Activated CD4-positive, alpha-beta T cell treated with anti-CD3 and anti-CD28 coated beads for 48 hours (primary cell): Measurements from ENCODE around the gene PTK6.

ENCODE experiments used
- DNase-seq: peaks from one replicate; pipeline ENCODE4 v3.0.0-alpha.2; 2020

Gene PTK6

DNA sequence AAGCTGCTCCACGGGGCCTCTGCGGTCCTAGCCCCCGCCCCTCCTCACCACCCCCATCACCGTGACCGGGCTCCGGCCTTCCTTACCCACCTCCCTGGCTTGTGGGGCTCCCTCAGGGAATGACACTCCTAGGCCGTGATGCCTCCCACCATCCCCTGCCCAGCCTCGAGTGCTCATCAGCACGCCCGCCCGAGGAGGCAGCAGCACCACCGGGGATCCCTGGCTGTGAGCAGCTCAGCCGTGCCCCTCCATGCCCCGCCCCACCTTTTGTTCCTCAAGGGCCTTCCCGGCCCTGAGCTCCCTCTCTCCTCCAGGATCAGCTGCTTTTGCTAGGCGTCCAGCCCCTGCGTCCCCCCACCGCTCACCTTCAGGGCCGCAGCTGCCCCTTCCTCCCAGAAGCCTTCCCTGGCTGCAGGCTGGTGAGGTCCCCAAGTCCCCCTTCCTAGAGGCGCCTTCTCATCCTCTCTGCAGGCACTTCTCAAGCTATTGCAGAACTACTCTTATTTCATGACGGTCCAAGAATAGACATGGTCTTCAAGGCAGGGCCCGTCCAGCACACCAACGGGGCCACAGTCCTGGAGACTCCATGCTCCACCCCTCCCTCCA is 19.8 kb upstream of the PTK6 start:
- DNase-seq: no peak

DNA sequence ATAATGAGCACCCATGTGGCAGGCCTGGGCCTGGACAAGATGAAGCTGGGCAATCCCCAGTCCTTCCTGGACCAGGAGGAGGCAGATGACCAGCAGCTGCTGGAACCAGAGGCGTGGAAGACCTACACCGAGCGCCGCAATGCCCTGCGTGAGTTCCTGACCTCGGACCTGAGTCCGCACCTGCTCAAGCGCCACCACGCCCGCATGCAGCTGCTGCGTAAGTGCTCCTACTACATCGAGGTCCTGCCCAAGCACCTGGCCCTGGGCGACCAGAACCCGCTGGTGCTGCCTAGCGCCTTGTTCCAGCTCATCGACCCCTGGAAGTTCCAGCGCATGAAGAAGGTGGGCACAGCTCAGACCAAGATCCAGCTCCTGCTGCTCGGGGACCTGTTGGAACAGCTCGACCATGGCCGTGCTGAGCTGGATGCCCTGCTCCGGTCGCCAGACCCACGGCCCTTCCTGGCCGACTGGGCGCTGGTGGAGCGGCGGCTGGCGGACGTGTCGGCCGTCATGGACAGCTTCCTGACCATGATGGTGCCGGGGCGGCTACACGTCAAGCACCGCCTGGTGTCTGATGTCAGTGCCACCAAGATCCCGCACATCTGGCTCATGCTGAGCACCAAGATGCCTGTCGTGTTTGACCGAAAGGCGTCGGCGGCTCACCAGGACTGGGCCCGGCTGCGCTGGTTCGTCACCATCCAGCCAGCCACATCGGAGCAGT is 18.6 kb upstream of the PTK6 start:
- DNase-seq: no peak

DNA sequence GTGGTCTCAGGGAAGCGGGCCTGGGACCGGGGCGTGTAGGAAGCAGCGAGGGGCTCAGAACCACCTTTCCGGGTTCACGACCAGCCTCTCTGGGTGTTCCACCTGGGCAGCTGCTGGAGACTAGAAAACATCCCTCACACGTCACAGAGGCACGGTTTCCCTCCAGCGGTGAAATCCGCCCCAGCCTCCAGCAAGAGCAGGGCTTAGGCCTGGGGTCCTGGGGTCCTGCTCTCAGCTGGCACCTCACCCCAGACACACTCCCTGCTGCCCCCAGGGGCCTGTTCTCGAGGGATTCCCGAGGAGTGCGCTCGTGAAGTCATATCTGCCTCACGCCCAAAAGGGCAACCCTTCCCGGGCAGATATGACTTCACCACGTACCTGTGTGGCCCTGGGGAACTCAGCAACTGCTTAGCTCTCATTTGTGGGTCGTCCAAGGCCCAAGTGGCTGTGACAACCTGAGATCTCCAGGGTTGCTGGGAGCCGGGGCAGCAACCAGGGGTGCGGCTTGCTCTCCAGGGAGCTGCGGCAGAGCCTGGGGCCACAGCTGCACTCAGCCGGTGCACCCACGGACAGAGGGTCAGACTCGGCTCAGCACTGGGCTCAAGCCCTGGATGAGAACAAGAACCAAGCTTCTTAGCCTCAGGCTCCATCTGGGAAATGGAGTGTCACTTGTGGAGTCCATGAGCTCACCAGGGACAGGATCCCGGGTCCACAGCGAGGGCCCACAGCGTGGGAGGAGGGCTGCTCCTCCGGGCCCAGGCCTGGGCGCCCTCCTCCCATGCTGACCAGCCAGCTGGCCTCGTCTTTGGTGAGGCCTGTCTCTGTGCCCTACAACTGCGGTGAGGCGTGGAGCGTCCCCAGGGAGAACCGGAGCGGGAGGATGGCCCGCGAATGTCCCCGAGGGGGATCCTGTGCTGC is 17.4 kb upstream of the PTK6 start:
- no peak for DNase-seq

DNA sequence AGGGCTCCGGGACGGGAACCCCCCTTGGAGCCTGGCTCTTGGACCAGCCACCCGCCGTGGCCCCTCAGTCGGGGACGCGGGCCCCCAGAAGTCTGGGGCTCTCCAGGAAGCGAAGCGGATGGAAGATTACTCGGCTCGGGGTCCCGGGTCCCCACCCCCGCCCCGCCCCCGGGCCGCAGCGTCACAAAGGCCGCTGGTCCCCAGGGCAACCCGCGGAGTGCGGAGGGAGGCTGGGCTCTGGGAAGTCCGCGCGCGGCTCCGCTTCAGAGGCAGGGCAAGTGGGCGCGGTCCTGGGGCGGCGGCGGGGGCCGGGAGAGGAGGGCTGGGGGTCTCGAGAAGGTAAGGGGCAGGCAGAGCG is 16.7 kb upstream of the PTK6 start, which contains the start of gene FNDC11:
Gene FNDC11 (plus strand): TSS at position 227 of the 358 bp plus-strand sequence. CDS start 1,505 bp downstream, outside the sequence.
- peak; percentile 45 for DNase-seq

DNA sequence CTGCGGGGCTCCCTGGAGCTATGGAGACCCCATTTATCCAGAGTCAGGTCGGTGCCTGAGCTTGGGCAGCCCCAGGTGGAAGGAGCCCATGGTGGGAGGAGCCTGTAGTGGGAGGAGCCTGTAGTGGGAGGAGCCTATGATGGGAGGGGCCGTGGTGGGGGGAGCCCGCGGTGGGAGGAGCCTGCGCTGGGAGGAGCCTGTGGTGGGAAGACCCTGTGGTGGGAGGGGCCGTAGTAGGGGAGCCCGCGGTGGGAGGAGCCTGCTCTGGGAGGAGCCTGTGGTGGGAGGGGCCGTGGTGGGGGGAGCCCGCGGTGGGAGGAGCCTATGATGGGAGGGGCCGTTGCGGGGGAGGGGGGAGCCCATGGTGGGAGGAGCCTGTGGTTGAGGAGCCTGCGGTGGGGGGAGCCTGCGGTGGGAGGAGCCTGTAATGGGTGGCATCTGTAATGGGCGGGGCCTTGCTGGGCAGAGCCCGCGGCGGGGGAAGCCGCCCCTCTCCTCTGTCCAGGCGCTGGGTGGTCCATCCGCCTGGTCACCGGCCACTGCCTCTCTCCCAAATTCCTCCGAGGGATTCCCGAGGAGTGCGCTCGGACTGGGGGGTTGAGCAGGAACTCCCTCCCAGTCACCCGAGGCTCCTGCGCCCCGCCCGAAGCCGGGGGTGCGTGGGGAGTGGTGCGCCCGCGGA is 16.2 kb upstream of the PTK6 start:
- DNase-seq: peak; percentile 93

DNA sequence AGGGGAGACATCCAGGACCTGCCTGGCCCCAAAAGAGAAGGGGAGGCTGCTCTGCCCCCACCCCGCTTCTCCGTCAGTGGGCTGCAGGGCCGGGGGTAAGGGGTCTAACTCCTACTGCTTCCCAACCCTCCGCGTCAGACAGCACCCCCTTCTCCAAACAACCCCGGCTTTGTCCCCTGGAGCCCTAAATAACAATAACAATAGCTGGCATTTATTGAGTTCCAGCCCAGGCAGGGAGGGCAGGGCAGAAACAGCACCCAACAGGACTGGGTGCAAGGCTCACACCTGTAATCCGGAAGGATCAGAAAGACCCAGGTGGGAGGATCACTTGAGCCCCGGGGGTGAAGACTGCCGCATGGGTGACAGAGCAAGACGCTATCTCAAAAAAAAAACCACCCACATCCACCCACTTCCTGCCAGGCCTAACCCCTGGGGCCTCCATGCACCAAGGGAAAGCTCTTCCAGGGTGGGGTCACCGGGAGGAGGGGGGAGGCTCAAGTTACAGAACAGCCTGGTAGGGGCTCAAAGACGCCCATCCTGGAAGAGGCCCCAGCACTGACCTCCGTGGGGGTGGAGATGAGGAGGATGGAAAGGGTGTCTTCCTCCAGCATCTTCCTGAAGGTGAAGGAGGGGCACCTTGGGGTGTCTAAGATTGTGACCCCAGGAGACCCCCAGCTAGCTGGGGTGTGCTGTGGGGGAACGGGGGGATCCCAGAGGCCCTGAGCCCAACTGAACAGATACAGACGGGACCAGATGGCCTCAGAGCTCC is 15.5 kb upstream of the PTK6 start:
- DNase-seq: peak; percentile 32

DNA sequence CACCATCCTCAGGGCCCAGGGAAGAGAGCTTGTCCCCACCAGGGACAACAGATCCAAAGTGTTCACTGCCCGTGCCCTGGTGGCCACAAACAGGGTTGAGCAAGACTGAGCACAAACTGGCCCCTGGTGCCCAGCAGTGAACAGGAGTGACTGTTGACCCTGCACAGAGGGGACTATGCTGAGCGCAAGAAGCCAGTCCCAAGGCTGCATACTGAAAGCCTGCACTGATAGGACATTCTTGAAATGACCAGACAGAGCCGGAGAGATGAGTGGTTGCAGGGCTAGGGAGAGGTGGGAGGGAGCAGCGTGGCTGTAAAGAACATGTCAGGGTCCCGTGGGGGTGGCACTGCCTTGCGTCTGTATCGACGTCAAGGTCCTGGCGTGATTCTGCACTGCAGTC is 13.9 kb upstream of the PTK6 start:
- no peak for DNase-seq

DNA sequence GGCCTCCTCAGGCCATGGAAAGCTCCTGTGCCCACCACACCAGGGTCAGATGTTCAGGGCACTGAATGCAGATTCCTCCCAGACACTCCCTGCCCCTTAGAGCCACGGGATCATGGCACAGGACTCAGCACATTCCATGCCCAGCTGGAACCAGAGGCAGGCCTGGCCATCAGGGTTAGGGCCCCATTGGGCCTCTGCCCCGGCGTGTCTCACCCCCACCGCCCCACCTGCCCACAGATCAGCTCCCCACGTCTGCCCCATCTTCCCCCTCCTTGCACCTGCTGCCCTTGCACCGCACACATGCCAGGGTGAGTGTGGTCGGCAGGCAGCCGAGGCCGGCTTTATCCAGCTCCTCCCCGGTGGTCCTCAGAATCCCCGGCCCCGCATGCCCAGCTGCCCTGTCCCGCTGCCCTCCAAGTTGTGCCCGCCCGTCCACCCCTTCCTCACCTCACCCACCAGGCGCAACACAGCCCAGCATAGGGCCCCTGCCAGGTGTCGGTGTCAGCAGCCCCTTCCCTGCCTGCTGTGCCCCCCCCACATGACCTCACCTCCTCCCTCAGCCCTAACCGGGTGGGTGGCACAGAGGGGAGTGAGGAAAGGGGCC is 12.6 kb upstream of the PTK6 start:
- no peak for DNase-seq

DNA sequence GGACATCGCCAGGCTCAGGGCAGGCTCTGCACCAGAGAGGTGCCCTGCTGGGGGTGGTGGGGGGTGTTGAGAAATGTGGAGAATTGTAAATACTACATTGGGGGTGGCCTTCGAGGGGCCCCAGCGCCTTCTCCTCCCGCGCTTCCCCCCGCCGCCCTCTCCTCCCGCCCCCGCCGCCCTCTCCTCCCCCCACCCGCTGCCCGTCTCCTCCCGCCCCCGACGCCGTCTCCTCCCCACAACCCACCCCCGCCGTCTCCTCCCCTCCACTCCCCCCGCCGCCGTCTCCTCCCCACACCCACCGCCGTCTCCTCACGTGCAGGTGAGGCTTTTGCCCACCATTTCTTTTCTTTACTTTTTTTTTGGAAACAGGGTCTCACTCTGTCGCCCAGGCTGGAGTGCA is 11.8 kb upstream of the PTK6 start:
- DNase-seq: no peak

DNA sequence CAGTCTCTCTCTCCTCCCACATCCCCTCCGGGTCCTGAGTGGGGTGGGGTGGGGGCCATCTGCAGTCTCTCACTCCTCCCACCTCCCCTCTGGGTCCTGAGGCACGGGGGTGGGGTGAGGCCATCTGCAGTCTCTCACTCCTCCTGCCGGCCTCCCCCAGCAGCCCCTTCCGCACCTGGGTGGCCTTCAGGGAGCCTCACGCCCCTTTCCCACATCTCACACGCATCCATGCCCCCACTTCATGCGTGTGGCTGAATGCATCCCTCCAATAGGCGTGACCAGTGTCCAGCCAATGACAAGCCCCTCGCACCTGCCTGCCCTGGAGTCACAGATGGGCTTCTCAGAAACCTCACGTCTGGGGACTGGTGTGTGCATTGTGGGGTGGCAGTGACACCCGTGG is 11.4 kb upstream of the PTK6 start:
- no peak for DNase-seq

DNA sequence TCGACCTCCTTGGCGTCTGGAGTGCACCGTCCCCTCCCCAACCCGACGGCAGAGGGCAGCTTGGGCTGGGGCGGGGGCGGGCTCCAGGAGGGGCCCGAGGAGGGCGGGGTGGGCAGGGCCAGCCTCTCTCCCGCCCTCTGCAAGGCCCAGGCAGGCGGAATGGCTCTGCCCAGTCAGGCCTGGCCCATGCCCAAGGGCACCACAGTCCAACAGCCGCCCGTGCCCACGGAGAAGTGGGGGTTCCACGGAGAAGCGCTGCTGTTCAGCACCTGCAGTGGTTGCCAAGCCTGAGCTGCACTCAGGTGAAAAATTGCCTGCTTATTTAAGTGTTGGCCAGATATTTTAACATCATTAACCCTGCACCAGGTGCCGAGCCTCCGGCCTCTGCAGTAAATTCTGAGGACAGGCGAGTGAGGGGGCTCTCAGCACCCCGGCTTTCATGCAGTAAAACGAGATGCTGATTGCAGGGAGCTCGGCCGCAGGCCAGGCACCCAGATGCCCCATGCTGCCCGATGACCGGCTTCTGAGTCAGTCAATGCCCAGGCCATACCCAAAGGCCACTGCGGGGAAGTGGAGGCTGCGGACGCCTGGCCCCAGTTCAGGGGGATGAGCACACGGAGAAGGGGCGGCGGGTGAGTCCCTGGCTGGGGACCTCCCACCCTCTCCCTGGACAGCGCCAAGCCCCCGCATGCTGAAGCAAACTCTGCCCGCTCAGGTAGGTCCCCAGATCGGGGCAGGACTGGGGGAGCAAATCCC is 10.7 kb upstream of the PTK6 start, which contains the start of gene SRMS:
Gene SRMS (minus strand): TSS at position 25 of the 756 bp plus-strand sequence. CDS start 286 bp downstream, outside the sequence.
- no peak for DNase-seq

DNA sequence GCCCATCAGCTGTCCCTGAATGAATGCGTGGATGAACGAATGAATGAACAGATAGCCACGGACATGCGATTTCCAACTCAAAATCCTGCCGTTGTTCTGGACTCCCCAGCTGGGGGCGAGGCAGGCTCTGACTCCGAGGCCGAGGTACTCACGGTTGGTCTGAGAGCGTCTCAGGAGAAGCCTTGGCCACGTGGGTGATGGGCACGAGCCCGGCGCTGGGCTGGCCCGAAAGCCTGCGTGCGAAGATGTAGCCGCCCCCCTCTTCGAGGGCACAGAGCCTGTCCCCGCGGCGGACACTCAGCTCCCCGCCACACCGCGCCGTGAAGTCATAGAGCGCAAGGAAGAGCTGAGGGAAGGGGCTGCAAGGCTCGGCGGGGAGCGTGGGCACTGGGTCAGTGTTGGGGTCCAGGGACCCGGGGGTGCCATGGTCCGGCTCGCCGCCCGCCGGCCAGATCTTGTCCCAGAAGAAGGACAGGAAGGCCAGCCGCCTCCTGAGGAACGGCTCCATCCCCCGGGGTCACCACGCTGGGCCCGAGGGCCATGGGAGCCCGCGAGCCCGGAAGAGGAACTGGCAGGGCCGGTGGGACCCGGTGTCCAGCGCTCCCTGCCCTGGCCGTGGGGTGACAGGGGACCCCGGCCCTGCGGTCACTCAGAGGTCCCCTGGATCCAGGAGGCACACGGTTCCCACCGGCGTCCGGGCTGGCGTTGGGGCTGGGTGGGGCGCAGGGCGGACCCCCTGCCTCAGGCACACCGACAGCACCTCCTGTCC is 10.0 kb upstream of the PTK6 start:
- DNase-seq: no peak

DNA sequence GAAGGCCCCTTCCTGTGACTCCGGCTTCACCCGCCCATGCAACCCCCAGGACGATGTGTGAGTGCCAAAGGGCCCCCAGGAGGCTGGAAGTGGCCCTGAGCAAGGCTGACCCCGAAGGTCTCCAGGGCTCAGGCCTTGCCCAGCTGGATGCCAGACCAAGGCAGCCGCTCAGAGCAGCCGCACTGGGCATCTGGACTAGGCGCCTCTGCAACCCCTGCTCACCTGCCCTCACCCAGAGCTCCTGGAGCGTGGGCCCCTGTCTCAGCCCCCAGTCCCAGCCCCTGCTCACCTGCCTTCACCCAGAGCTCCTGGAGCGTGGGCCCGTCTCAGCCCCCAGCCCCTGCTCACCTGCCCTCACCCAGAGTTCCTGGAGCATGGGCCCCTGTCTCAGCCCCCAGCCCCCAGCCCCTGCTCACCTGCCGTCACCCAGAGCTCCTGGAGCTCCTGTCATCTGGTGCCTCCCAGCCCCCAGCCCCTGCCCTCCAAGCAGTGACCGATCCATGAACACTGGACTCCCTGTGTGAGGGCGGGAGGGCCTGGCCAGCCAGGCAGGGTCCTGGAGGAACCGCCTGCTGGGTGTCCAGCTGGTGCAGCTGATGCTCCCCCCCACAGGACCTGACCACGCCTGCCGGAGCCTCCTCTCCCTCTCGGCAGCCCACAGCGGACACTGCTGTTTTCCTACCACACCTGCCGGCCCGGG is 9.2 kb upstream of the PTK6 start:
- no peak for DNase-seq

DNA sequence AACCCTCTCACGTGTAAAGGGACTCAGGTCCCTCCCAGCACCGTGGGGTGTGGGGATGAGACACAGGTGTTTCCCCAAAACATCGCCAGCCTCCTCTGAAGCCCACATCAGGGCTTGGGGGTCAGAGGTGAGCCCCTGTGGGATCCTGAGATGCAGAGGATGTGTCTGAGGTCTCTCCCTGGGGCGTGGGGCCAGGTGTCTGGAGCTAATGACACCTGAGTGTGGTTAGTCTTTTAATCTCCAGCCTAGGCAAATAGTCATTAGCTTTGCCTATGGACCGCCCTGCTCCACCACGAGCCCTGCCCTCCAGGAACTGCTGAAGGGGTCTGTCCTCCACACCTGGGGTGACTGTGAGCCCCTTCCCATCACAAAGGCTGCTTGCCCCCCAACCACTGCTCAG is 8.6 kb upstream of the PTK6 start:
- DNase-seq: no peak

DNA sequence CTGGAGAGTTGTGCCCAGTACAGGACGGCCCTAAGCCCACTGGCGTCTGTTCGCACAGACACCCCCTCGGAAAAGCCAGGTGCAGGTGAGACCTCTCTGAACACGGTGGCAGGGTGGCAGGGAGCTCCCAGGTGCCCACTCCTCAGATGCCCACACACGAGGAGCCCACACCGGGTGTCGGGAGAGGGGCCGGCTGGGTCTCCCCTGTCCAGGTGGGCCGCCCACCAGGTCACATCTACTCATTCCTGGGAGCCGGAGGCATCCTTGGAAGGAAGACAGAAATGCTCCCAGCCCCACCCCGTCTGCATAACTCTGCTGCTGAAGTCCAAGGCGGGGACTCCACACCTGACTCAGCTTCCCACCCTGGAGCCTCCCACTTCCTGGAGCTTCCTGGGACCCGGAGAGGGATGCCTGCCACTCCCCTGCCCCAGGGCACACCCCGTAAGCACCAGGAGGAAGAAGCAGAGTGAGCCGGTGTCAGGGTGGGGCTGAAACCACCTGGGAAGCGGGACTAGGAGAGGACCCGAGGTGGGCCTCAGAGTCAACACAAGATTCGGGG is 7.9 kb upstream of the PTK6 start:
- no peak for DNase-seq

DNA sequence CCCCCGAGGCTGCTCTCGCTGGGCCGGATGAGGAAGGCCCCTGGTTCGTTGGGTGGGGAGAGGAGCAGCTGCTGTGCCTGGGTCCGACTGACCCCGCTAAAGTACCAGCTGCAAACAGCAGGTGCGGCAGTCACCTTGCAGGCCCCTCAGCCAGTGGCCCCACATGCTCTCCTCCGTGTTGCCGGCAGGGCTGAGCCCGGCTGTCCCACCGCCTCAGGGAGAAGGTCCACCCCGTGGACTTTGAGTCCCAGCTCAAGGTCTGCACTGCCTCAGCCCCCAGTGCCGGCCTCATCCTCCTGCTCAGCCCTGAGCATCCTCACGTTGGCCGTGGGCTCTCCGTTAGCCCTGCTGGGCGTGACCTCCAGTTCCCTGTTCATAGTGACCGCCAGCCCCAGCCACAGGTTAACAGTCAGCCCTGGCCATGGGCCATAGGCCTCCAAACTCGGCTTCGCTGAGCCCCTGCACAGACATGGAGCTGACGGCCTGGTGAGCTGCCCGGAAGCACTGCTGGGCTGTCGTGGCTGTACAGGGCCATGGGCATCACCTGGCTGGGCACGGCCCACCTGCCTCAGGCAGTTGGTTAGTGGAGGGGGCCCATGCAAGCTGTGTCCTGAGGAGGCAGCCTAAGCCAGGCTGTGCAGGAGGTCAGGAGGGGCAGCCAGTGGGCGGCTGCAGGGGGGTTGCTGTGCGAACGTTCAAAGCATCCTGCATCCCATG is 7.2 kb upstream of the PTK6 start:
- DNase-seq: no peak

DNA sequence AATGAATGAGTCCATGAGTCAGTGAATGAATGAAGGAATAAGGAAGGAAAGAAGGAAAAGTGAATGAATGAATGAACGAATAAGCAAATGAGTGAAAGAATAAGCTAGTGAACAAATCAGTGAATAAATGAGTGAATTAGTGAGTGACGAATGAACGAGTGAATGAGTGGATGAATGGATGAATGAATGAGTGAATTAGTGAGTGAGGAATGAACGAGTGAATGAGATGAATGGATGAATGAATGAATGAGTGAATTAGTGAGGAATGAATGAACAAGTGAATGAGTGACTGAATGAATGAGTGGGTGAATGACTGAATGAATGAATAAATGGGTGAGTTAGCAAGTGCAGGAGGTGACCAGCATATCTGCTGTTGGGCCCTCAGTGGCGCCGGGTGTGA is 6.6 kb upstream of the PTK6 start:
- DNase-seq: no peak

DNA sequence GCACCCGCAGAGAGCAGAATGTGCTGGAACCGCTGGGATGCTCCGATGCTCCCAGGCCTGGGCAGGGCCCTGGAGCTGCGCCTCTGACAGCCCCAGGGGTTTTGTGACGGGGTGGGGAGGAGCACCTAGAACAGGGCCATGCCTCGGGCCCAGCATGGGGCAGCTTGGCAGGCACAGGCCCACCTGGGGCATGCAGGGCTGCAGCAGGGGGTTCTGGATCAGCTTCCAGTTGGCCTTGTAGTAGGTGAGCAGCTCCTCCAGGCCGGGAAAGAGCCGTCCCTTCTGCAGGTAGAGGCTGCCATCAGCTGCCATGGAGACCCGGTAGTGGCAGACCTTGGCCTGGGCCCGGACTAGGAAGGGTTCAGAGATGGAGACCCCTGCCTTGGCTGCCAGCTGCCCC is 6.0 kb upstream of the PTK6 start:
- no peak for DNase-seq

DNA sequence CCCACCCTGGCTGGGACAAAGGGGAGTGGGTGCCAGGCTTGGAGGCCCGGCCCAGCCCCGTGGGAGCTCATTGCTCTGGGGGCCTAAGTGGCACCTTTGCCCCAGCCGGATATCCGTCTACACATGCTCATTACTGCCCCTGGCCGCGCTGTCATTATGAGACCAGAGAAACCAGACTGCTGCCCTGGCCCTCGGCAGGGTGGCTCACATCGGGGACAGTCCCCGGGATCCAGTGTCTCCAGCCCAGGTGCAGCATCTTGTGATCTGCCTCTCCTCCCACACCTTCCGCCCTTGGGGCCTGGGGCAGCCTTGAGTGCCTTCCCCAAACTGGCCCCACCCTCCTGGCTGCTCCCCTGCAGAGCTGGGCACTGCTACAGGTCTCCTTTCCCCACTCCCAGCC is 5.5 kb upstream of the PTK6 start:
- no peak for DNase-seq
